ENCODE measurements around the gene CAV3.

Gene CAV3

DNA sequence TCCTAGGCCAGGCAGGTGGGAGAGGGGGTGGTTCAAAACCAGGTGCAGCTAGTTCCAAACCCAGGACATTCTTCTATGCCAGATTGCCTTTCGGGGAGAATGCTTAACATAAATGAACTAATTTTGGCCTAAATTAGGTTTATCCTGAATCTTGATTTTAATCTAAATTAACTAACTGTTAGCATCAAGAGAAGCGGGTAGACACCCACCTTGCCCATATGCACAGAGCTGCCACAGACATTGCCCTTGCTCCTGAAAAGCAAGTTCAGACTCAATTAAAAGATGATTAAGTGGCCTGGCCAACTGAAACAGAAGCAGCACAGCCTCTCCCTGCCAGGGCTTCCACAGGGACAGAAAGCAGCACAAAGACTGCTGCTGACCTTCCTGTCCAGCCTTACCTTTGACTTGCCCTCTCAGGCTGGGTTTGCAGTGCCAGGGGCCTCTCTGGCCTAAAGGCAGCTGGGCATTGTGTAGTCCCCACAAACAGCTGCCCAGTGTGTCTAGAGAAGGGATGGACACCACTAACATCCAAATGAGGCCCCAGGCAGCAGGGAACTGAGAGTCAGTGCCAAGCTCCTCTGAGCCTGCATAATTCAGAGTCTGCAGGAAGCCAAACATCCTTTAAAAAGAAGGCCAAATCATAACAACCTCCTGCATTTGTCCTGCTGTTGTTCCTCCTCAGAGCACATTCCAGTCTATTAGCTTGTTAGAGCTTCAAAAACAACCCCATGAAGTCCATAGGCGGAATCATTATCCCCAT, 51.3 kb downstream of the CAV3 start:
- Histone ChIP-seq H3K4me3 (ENCODE audit: low read depth in 1 of 2, low read length in 2 of 2) (no peak overlapping the region), H3K27ac (ENCODE audit: low read depth, low read length) (no peak overlapping the region), H3K9ac (ENCODE audit: low read depth in 1 of 2, low read length in 2 of 2) (no peak overlapping the region), H3K9me3 (ENCODE audit: control insufficient read depth in 1 of 2, low read length in 2 of 2) (no peaks in the 10 kb centered on the region), H3K36me3 (ENCODE audit: control insufficient read depth in 1 of 2, insufficient read depth in 2 of 2, low read length in 2 of 2) (no peaks in the 10 kb centered on the region), H3K4me1 (ENCODE audit: control insufficient read depth in 1 of 2, insufficient read depth in 2 of 2, low read length in 2 of 2) (no peaks in the 10 kb centered on the region), H3K27me3 (ENCODE audit: control insufficient read depth in 1 of 2, insufficient read depth in 2 of 2, low read length in 2 of 2) (no peaks in the 10 kb centered on the region)

DNA sequence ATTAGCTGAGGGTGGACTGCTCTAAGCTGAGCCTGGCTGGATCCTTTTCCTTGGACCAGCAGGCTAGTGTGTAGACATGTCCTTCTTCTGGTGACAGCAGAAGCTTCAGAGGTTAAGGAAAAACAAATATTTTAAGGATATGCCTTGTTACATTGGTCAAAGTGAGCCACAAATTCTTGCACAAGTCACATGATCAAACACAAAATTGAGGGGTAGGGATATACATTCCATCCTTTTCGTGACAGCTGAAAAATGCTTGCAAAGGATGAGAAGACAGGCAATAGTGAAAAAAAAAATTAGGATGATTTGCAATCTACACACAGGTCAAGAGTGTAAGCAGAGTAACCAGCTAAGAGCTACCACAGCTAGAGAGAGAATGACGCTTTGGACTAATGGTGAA, 56.9 kb downstream of the CAV3 start:
- H3K36me3 ChIP-seq (ENCODE audit: control insufficient read depth in 1 of 2, insufficient read depth in 2 of 2, low read length in 2 of 2), result no peaks in the 10 kb centered on the region
- H3K4me3 ChIP-seq (ENCODE audit: low read depth in 1 of 2, low read length in 2 of 2), result no peak overlapping the region
- no peaks in the 10 kb centered on the region for H3K9me3 ChIP-seq (ENCODE audit: control insufficient read depth in 1 of 2, low read length in 2 of 2)
- no peaks in the 10 kb centered on the region for H3K27me3 ChIP-seq (ENCODE audit: control insufficient read depth in 1 of 2, insufficient read depth in 2 of 2, low read length in 2 of 2)
- H3K4me1 ChIP-seq (ENCODE audit: control insufficient read depth in 1 of 2, insufficient read depth in 2 of 2, low read length in 2 of 2), result no peaks in the 10 kb centered on the region
- H3K9ac ChIP-seq (ENCODE audit: low read depth in 1 of 2, low read length in 2 of 2), result no peak overlapping the region
- no peak overlapping the region for H3K27ac ChIP-seq (ENCODE audit: low read depth, low read length)

DNA sequence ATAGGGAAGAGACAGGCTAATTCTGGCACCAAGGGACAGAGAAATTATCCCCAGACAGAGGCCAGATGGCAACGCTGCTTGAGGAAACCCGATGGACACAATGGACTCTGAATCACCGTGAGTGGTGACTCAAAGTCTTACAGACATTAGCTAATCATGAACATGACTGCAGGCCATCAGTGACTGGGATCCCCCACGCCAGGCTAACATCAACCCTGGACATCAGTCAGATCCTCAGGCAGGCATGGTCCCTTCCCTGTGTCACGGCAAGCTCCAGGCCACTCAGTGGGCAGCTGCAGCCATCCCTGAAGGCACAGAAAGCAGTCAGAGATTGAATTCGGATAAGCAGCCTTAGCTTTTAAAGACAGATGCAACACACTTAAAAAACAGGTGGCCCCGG, 59.6 kb downstream of the CAV3 start:
- no peak overlapping the region for H3K4me3 ChIP-seq (ENCODE audit: low read depth in 1 of 2, low read length in 2 of 2)
- no peak overlapping the region for H3K27ac ChIP-seq (ENCODE audit: low read depth, low read length)
- H3K9me3 ChIP-seq (ENCODE audit: control insufficient read depth in 1 of 2, low read length in 2 of 2), result no peaks in the 10 kb centered on the region
- H3K36me3 ChIP-seq (ENCODE audit: control insufficient read depth in 1 of 2, insufficient read depth in 2 of 2, low read length in 2 of 2), result no peaks in the 10 kb centered on the region
- H3K9ac ChIP-seq (ENCODE audit: low read depth in 1 of 2, low read length in 2 of 2), result no peak overlapping the region
- H3K4me1 ChIP-seq (ENCODE audit: control insufficient read depth in 1 of 2, insufficient read depth in 2 of 2, low read length in 2 of 2), result no peaks in the 10 kb centered on the region
- no peaks in the 10 kb centered on the region for H3K27me3 ChIP-seq (ENCODE audit: control insufficient read depth in 1 of 2, insufficient read depth in 2 of 2, low read length in 2 of 2)

DNA sequence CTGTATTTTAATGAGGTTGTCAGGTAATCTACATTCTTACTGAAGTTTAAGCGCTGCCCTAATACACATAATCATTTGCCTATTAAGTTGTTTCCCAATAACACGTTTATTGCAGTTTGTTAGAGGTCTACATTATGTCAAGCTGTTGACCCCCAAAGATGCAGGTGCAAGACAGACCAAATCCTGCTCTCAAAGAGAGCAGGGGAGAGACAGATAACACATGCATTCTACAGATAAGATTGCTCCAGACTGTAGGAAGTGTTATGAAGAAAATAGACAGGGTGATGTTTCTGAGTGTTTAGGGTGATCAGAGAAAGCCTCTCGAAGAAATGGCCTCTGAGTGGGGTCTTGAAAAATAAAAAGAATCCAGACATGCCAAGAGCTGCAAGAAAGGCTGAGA, 60.6 kb downstream of the CAV3 start:
- Histone ChIP-seq H3K4me3 (ENCODE audit: low read depth in 1 of 2, low read length in 2 of 2) (no peak overlapping the region), H3K27ac (ENCODE audit: low read depth, low read length) (no peak overlapping the region), H3K4me1 (ENCODE audit: control insufficient read depth in 1 of 2, insufficient read depth in 2 of 2, low read length in 2 of 2) (no peaks in the 10 kb centered on the region), H3K9me3 (ENCODE audit: control insufficient read depth in 1 of 2, low read length in 2 of 2) (no peaks in the 10 kb centered on the region), H3K9ac (ENCODE audit: low read depth in 1 of 2, low read length in 2 of 2) (no peak overlapping the region), H3K36me3 (ENCODE audit: control insufficient read depth in 1 of 2, insufficient read depth in 2 of 2, low read length in 2 of 2) (no peaks in the 10 kb centered on the region), H3K27me3 (ENCODE audit: control insufficient read depth in 1 of 2, insufficient read depth in 2 of 2, low read length in 2 of 2) (no peaks in the 10 kb centered on the region)
